Stimulated activated CD4-positive, alpha-beta T cell treated with anti-CD3 and anti-CD28 coated beads, Interleukin-2, amount 100 ng/mL, for 48 hours (primary cell): ENCODE measurements around the gene GALNT2.

Source experiments
- DNase-seq, 2 donors: peaks; one replicate each; pipeline ENCODE4 v3.0.0-alpha.2; 2020

The GALNT2 gene

GRCh38 chr1:230149751-230150584 is 82.9 kb downstream of the GALNT2 start:
- no peak for DNase-seq

DNA sequence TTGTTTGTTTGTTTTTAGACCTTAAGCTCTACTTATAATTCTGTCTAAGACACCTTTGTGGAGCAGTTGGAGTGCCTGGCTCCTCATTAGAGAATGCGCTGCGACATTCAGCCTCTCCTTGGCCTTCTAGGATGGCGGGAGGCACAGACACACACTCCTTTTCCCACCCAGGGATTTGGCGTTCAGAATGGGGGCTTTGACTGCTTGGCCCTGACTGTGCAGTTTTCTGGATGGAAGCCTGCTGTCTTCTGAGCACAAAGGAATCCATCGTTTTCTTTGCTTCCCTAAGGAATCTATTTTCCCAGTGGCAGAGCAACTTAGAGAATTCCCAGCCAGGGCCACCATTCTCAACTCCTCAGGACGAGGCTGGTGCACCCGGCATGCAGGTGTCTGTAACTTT is 83.6 kb downstream of the GALNT2 start:
- no peak for DNase-seq

DNA sequence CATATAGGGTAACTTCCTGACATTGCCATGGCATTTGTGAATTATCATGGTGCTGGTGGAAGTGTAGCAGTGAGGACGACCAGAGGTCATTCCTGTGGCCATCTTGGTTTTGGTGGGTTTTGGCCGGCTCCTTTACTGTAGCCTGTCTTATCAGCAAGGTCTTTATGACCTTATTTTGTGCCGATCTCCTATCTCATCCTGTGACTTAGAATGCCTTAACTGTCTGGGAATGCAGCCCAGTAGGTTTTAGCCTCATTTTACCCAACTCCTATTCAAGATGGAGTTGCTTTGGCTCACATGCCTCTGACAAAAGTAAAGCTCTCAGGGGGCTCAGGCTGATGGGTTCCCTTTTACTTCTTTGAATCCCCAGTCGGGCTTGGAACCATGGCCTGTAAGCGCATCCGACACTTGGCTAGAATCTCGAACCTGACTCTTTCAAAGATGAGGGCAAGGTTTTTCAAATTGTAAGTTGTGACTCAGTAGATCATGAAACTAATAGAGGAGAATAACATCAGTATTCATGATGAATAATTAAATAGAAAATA is 85.0 kb downstream of the GALNT2 start:
- no peak for DNase-seq

- DNase-seq: no peak
Observed at GRCh38 chr1:230152999-230153398, 86.0 kb downstream of the GALNT2 start.

DNA sequence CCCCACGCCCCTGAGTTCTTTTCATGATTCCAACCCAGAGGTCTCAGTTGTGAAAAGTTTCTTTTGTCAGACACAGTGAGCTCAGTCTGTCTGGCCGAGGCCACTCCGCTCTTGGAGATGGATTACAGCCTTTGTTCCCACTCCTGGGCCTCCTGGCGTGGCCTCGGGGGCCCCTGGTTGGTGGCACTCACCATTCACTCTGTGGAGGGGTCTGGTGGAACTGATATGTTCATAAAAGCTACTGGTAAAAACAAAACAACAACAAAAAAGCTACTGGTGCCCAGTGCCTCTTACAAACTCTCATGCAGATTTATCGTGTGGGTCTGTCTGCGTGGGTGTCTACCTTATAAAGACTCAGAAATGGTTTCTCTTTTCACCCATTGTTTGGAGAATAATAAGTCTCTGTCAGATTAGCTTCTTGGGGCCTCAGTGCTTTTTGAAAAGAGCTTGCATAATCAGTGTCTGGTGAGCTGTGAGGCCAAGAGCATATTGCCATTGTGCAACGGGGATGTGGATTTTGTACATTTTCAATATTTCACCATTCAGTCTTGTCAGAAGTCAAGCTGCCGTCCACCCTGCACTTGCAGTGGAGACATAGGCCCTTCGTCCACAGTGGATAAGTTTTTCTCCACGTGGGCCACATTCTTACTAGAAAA is 86.7 kb downstream of the GALNT2 start:
- no peak for DNase-seq

GRCh38 chr1:230155021-230155420 is 88.0 kb downstream of the GALNT2 start:
- DNase-seq: no peak

- no peak for DNase-seq
Observed at GRCh38 chr1:230156068-230156467, 89.0 kb downstream of the GALNT2 start.

GRCh38 chr1:230156536-230156935 is 89.5 kb downstream of the GALNT2 start:
- DNase-seq: no peak

- DNase-seq: no peak
Observed at GRCh38 chr1:230157420-230158390, 90.7 kb downstream of the GALNT2 start.

DNA sequence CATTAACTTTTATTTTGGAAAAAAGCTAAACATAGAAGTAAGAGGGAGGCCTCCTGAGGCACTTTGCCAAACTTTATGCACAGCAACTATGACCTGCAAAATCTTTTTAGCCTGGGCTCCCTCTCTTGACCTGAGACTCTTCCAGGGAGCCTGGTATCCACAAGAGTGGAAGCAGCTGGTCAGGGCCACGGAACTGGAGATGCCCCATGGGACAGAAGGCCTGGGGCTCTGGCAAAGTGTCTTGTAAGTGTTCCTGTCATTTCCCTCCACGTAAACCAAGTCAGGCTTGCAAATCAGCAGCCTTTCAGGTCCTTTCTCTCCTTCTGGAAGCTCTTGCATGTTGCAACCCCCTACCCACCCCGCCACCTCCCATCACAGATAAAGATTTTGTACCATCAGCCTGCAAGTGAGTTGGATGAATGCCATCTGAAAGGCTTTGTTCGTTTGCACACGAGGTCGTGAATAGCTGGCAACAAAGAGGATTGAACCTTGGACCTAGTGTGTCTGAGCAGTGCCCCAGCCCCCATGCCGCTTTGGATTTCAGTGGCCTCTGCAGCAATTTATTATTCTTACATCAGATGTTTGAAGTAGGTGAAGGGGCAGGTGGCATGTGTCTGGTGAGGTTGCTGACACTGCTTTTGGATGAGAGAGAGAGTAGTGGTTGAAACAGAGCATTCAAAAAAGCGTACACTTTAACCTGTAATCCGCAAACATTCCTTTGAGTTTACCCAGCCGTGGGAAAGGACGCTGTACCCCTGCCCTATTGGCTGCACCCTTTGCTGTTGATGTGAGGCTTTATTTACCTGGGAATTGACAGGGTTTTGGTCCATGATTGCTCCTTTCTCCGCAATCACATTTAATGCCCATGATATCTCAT is 91.6 kb downstream of the GALNT2 start:
- DNase-seq: no peak

GRCh38 chr1:230159580-230159979 is 92.5 kb downstream of the GALNT2 start:
- no peak for DNase-seq

GRCh38 chr1:230160957-230161771 is 94.1 kb downstream of the GALNT2 start:
- DNase-seq: no peak

GRCh38 chr1:230163205-230163604 is 96.2 kb downstream of the GALNT2 start:
- DNase-seq: no peak

DNA sequence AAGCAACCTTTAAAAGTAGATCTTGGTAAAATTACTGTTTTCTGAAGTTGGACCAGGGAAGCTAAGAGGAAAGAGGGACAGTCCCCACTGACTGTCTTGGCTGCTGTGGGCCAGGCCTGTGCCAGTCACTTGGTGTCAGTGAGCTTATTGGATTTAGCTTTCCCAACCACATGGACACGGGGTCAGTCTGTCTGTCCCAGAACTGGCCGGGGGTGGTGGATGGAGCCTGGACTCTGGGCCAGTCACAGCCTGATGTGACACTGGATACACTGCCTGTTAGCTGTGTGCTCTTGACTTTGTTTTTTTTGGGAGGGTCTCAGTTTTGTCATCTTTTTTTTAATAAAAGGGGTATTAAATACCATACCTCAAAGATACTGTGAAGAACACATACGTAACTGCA is 96.7 kb downstream of the GALNT2 start:
- DNase-seq: no peak

DNA sequence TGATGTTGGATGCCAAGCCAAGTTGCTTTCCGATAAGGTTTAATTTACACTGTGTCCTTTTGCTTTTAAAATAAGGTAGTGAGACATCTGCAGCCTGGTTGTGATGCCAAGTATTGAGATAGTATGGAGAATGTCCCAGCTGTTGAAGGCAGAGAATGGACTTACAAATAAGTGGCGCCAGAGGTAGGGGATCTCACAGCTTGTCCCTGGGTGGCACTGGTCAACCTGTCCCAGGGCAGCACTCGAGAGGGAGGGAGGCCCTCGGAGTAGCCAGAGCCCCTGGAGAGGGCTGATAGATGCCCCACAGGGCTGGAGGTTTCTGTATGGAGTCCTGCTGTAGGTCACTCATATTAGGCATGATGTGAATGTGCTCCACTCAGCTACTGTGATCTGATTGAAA is 98.5 kb downstream of the GALNT2 start:
- DNase-seq: no peak

DNA sequence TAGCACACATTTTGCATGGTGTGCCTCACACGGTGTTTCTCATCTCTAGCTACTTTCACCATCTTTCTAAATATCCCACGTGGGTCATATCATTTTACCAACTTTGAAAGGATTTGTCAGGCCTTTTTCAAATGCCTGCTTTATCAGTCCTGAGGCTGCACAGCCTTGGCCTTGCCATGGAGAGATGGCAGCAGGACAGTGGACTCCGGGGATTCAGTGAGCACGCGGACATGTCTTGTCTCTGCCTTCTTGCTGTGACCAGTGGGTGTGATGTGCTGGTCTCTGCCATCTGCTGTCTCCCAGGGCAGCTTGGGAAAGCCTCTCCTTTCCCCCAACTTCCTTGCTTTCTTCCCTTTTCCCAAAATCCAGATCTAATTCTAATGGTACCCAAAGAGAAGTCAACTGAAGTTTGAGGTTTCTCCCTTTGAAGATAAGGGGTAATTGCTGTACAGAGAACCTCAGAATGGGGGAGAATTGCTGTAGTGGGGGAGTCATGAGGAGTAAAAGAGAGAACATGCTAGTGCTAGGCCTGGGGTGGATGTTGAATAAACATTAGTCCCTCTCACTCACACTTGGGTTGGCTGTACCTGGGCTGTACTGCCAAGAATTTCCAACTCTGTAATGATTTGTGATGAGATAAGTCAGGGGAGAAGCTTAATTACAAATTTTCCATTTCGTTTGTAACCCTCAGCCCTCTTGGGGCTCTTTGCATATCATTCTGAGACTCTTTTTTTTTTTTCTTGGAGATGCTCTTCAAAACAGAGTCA is 99.5 kb downstream of the GALNT2 start:
- DNase-seq: no peak

DNA sequence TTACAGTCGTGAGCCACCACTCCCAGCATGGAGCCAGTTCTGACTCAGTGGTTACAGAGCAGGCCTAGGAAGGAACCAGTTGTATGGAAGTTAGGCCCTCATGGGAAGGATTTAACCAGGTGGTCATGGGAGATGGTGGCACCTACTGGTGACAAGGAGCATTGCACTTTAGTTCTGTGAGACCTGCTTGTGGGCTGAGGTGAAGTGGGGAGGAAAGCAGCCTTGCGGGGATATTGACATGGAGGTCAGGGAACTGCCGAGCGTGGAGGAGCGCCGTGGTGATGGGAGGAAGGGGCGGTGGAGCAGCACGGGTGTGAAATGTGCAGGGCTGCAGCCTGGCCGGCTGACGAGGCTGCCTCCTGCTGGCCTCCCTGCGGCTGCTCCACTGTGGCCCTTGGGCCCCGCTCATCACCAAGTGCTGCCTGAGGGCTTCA is 100.4 kb downstream of the GALNT2 start:
- peak; percentile 26 for DNase-seq

- no peak for DNase-seq
Observed at GRCh38 chr1:230169454-230170152, 102.6 kb downstream of the GALNT2 start.

GRCh38 chr1:230170153-230170547 is 103.1 kb downstream of the GALNT2 start:
- no peak for DNase-seq

DNA sequence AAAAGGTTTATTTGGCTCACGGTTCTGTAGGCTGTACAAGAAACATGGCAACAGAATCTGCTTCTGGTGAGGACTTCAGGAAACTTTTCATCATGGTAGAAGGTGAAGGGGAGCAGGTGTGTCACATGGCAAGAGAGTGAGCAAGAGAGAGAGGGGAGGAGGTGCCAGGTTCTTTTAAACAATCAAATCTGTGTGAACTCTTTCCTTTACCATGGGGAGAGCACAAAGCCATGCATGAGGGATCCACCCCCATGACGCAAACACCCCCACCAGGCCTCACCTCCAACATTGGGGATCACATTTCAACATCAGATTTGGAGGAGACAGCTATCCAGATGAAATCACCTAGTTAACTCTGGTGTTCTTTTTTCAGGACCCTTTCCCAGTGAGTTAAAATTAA is 103.6 kb downstream of the GALNT2 start:
- no peak for DNase-seq
